Stimulated activated CD8-positive, alpha-beta memory T cell treated with anti-CD3 and anti-CD28 coated beads, Interleukin-7, amount 100 ng/mL, for 1 hour (primary cell): Measurements from ENCODE around the gene HLA-A.
"Not testable (repeated sequence)": the region's sequence is repeated elsewhere in the genome, so short reads cannot be mapped to it uniquely, and the experiment has no call there.

ENCODE experiments used
- DNase-seq, 2 donors: peaks; one replicate each; pipeline ENCODE4 v3.0.0-alpha.2; 2020; ENCODE audit warnings: low read depth in 2 of 2

HLA-A gene

GRCh38 chr6:29961966-29962365, 19.6 kb downstream of the HLA-A start:
- DNase-seq: no peak

GRCh38 chr6:29963697-29964096, 21.4 kb downstream of the HLA-A start:
- not testable (repeated sequence) for DNase-seq

DNA sequence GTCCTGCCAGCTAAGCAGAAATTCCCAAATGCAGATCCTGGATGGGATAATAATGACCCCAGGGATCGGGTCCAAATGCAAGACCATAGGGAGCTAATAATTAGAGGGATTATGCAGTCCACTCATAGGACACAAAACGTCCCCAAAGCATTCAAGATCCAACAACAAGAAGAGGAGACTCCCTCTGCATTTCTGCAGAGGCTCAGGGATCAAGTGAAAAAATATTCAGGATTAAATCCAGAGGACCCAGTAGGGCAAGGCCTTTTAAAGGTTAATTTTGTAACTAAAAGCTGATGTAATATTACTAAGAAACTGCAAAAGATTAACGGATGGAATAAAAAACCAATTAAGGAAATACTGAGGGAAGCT, 22.2 kb downstream of the HLA-A start:
- no peak for DNase-seq

GRCh38 chr6:29964887-29965562, 22.7 kb downstream of the HLA-A start:
- peak; percentile 49 to 53 for DNase-seq

DNA sequence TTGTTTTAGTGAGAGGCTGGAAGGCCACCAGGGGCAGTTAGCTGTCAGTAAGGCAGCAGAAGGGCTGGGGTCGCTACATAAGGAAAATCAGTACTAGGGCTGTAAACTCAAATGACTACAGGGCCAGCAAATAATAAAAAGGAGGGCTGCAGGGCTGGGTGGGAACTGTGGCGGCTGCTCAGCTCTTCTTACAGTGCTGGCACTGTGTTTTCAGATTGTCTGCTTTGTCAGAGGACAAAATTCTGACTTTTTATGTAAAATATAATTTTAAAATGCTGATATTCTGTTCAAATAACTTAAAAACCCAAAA, 23.2 kb downstream of the HLA-A start:
- DNase-seq: no peak

- DNase-seq: no peak
Observed at GRCh38 chr6:29965873-29966601, 23.7 kb downstream of the HLA-A start.

- DNase-seq: no peak
Observed at GRCh38 chr6:29967379-29968010, 25.2 kb downstream of the HLA-A start.

GRCh38 chr6:29968130-29968529, 25.8 kb downstream of the HLA-A start:
- DNase-seq: no peak

DNA sequence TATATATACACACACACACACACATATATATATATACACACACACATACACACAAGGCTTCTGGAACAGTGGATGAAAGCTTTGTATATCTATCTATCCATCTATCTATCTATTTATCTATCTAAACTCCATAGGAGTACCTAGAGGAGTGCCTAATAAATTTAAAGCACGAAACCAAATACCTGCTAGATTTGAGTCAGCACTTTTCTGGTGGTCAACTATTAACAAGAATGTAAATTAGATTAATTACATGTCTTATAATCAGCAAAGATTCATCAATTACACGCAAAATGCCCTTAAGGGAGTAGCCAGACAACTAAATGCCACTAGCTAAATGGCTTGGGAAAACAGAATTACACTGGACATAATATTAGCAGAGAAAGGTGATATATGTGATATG, 26.6 kb downstream of the HLA-A start:
- no peak for DNase-seq

DNA sequence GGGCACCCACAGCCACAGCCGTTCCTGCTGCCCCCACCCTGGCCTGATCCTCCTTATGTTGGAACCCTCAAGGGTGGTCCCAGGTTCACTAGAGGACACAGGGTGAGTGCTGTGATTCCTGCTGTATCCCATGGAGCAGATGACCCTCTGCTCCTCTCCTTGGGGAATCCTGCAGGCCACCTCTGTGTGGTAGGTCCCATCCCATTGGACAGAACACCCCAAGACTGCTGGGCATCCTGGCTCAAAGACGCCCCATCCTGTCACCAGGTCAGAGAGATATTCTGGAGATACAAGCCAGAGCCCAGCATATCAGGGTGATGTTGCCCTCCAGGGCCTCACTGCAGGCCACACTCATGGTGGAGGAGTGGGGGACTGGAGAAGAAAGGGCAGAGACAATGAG, 28.4 kb downstream of the HLA-A start:
- no peak for DNase-seq

- no peak for DNase-seq
Observed at GRCh38 chr6:29974901-29975560, 32.7 kb downstream of the HLA-A start.

GRCh38 chr6:29975561-29975907, 33.2 kb downstream of the HLA-A start:
- DNase-seq: no peak

- DNase-seq: no peak
Observed at GRCh38 chr6:29976253-29976587, 33.9 kb downstream of the HLA-A start.

GRCh38 chr6:29976588-29977424, 34.5 kb downstream of the HLA-A start:
- peak in 1 of 2 donors; percentile 16 for DNase-seq

DNA sequence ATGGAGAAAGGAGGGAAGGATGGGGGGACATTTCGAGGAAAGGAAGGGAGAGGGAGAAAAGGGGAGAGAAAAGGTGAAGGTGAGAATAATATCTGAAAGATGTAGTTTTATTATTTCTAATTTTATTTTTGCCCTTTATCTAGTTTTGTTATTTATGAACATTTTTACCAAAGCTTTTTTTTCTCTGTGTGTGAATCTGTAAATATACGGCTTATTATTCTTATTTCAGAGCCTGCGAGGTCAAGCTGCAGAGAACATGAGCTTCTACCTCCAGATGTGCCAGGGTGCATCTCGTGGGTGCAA, 35.0 kb downstream of the HLA-A start:
- no peak for DNase-seq

GRCh38 chr6:29980013-29980412, 37.7 kb downstream of the HLA-A start:
- not testable (repeated sequence) for DNase-seq

- DNase-seq: no peak
Observed at GRCh38 chr6:29980511-29980910, 38.2 kb downstream of the HLA-A start.

GRCh38 chr6:29981211-29981812, 39.0 kb downstream of the HLA-A start:
- no peak for DNase-seq

DNA sequence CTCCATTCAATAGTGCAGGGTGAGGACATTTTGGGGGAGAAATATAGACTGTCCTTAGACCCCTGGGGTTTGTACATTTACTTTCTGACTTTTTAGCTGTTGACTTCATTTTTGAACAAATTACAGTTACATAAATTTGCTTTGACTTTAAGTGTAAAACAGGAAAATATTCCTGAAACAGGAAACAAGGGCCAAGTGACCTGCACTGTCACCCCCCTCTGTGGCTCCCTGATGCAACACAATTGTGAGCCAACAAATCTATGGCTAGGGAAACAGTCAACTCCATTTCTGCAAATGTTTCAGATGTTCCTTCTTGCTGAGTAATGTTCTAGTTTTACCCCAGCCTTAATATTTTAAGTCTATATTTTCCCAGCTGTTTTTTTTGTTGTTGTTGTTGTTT, 39.8 kb downstream of the HLA-A start:
- DNase-seq: no peak

DNA sequence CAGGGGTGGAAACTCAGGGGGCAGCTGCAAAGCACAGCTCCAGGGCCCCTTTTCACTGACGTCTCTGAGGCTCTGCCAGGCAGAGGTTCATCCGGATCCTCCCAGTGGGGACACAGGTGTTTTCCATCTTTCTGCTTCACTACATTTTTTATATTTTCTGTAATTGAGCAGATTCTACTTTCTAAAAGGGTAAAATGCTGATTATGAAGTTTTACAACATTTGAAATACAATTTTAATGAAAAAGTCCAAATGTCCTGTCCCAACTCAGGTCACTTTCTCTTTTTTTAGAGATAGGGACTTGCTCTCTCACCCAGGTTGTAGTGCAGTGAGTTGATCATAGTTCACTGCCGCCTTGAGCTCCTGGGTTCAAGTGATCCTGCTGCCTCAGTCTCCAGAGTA, 41.9 kb downstream of the HLA-A start:
- DNase-seq: no peak

DNA sequence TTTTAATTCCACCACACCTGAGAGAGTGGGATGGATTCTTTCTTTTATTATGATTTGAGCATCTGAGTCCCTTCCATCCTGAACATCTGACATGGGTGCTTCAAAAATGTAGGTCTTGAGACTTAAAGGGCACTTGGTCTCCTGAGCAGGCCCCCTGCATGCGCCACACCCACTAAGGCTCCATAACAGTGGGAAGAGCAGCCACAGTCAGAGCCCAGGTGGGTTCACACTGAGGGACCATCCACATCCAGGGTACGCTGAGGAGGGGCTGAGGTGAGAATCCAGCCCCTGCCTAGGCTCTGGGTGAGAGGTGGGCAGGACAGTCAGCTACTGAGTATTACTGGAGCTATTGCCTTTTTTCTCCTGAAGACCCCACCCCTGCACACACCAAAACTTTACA, 42.7 kb downstream of the HLA-A start:
- no peak for DNase-seq
